Psoas muscle (tissue), 8 donors: ENCODE measurements around the gene CMTR2. TPM values are rescaled to one million over a fixed set of nuclear protein-coding genes. Genes with fewer than 3 reads are reported as not detected.
"Not testable (repeated sequence)": the region's sequence is repeated elsewhere in the genome, so short reads cannot be mapped to it uniquely, and the experiment has no call there.

ENCODE experiments used
- ATAC-seq, 4 donors: fragments of 200-7000 bp; cut with Tn5 transposase; one replicate each; pipeline ENCODE4 v1.9.1; 2020; ENCODE audit warnings: moderate library complexity in 3 of 4, mild to moderate bottlenecking in 2 of 4
- DNase-seq, 2 donors: peaks; one replicate each; pipeline ENCODE4 v3.0.0-alpha.2; 2020
- H3K27ac ChIP-seq: fragments of 200-600 bp; one replicate; pipeline ENCODE4 v1.8.0; 2022
- H3K27me3 ChIP-seq, 3 donors: fragments of 200-600 bp in 1 of 3; one replicate each; pipeline versions ENCODE4 v1.6.1 to v1.8.0; 2013 to 2022; ENCODE audit warnings: low read length in 2 of 3, mild to moderate bottlenecking in 2 of 3, moderate library complexity in 1 of 3; ENCODE audit not compliant: insufficient read depth in 3 of 3
- H3K36me3 ChIP-seq, 2 donors: fragments of 200-600 bp in 1 of 2; one replicate each; pipeline versions ENCODE4 v1.6.1 to v1.8.0; 2013 to 2022; ENCODE audit warnings: low read depth in 1 of 2, mild to moderate bottlenecking in 1 of 2, moderate library complexity in 1 of 2; ENCODE audit not compliant: insufficient read depth in 1 of 2
- H3K4me1 ChIP-seq: fragments of 200-600 bp; one replicate; pipeline ENCODE4 v1.8.0; 2022
- H3K4me3 ChIP-seq: fragments of 200-600 bp; one replicate; pipeline ENCODE4 v1.8.0; 2022; ENCODE audit warnings: mild to moderate bottlenecking
- H3K9me3 ChIP-seq: fragments of 200-600 bp; one replicate; pipeline ENCODE4 v1.8.0; 2022
- WGBS, 3 donors: extraction: QIAGEN DNeasy Blood & Tissue Kit; methylation state at CpG; one replicate each; pipeline versions ENCODE4 v1.1.6 to v1.1.7; 2013; 5-methylcytosine and 5-hydroxymethylcytosine counted together
- intact Hi-C, 2 donors: fragments of 100-400 bp; cut with DNase I; formaldehyde crosslinking; loops; one replicate each; pipeline versions ENCODE4 v1.11.0 to v1.14.2; 2022
- polyA plus RNA-seq, 3 donors: library from polyadenylated mRNA; stranded (reverse); fragments of 200-250 nt; gene quantifications; one replicate each; pipeline ENCODE4 v1.2.3, GENCODE V29; 2013
- total RNA-seq, 4 donors: library from RNA; stranded (reverse); fragmentation: NEBNext Ultra II Directional in 2 of 4; extraction: Animal tissue kit (Norgen Biotek cat#: 25700) in 2 of 4; gene quantifications; one replicate each; pipeline versions ENCODE4 v1.2.1 to v1.2.4, GENCODE V29; 2021 to 2023
- TF ChIP-seq, protein P1 (sequence below): fragments of 200-600 bp; IDR thresholded peaks from one replicate; pipeline ENCODE4 v1.8.0; 2022; ENCODE audit warnings: antibody characterized with exemption
- donor health status: healthy with polysubstance abuse.
- donor health status: DM: no; HTN: no; CAD: no; lungs with moderate emphysema.
- donor health status: Bipolar disorder and iron deficiency.
- donor health status: healthy.
- donor health status: DM: yes; HTN: yes; CAD: no.
- donor health status: DM: no; HTN: no; CAD: no.
- donor health status: DM: no; HTN: no; CAD: no.
- donor health status: DM: yes; HTN: yes; CAD: no.

CMTR2 gene
- total and polyA plus RNA-seq, 7 donors: 4.3 to 15.8 (median 9.2) TPM

DNA sequence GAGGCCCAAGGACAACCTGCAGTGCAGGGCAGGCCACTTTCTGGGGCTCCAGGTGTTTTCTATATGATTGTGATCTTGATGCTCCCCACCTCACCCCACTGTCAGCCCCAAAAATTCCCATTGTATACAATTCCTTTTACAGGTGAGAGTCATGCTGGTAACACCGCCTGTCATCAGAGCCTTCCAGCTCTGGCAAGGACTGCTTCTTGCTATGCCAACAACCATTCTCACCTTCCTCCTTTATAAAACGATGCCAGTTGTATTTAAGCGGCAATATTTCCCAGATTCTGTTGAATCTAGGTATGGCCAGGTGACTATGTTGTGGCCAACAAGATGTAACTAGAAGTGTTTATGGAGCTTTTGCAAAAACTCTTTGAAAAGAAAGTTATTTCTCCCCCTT lies 38.9 kb upstream of the CMTR2 start:
- Histone ChIP-seq H3K27ac (no peak overlapping the region), H3K27me3 (no peaks in the 10 kb centered on the region), H3K36me3 (no peaks in the 10 kb centered on the region), H3K9me3 (no peaks in the 10 kb centered on the region), H3K4me1 (no peaks in the 10 kb centered on the region), H3K4me3 (no peak overlapping the region)
- DNase-seq: no peak
- intact Hi-C loops: no loop called here
- 81 to 90% (median 87%) methylated on average over 3 of the region's 3 CpGs for WGBS, 3 donors
- TF ChIP-seq, protein P1, sequence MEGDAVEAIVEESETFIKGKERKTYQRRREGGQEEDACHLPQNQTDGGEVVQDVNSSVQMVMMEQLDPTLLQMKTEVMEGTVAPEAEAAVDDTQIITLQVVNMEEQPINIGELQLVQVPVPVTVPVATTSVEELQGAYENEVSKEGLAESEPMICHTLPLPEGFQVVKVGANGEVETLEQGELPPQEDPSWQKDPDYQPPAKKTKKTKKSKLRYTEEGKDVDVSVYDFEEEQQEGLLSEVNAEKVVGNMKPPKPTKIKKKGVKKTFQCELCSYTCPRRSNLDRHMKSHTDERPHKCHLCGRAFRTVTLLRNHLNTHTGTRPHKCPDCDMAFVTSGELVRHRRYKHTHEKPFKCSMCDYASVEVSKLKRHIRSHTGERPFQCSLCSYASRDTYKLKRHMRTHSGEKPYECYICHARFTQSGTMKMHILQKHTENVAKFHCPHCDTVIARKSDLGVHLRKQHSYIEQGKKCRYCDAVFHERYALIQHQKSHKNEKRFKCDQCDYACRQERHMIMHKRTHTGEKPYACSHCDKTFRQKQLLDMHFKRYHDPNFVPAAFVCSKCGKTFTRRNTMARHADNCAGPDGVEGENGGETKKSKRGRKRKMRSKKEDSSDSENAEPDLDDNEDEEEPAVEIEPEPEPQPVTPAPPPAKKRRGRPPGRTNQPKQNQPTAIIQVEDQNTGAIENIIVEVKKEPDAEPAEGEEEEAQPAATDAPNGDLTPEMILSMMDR: no peak
- no peak for ATAC-seq

- no peak for DNase-seq
- no peaks in the 10 kb centered on the region for H3K27me3 ChIP-seq
- H3K9me3 ChIP-seq: no peaks in the 10 kb centered on the region
- TF ChIP-seq, protein P1: no peak
- ATAC-seq: no peak
- intact Hi-C loops: no loop called here
- no peaks in the 10 kb centered on the region for H3K36me3 ChIP-seq
- no peaks in the 10 kb centered on the region for H3K4me1 ChIP-seq
- H3K27ac ChIP-seq: no peak overlapping the region
- no peak overlapping the region for H3K4me3 ChIP-seq
Measured at GRCh38 chr16:71327720-71328119, 38.5 kb upstream of the CMTR2 start.

DNA sequence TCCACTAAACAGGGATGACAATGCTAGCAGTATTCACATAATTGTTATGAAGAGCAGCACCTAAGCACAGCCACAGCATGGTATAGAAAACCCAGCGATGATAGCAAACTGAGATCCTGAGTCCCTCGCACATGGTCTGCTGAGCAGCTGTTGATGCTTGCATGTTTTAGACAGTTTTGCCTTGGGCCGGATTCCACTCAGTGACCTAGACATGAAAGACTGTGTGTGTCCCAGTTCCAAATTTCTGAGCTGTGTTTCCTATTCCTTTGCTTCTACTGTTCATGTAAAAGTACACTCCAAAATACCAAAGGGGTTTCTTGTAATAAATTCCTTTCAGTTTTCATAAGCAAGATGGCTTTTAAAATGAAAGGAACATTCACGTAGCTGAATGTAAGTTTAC lies 30.8 kb upstream of the CMTR2 start:
- intact Hi-C loops: no loop called here

GRCh38 chr16:71315269-71315668 lies 26.1 kb upstream of the CMTR2 start:
- no peak for DNase-seq
- no peak for ATAC-seq
- 18 to 25% (median 24%) methylated on average over 3 of the region's 3 CpGs for WGBS, 3 donors
- H3K36me3 ChIP-seq: no peaks in the 10 kb centered on the region
- no peak overlapping the region for H3K27ac ChIP-seq
- H3K27me3 ChIP-seq: peaks cover 0 to 13% (median 0%) of the 10 kb centered on the region in 3 donors
- no peak overlapping the region for H3K4me3 ChIP-seq
- intact Hi-C loops: no loop called here
- H3K9me3 ChIP-seq: no peaks in the 10 kb centered on the region
- no peaks in the 10 kb centered on the region for H3K4me1 ChIP-seq
- TF ChIP-seq, protein P1: no peak

More for the DNA sequence above, 30.8 kb upstream of the CMTR2 start:
- Histone ChIP-seq H3K4me1 (no peaks in the 10 kb centered on the region), H3K27me3 (no peaks in the 10 kb centered on the region), H3K27ac (no peak overlapping the region), H3K36me3 (no peaks in the 10 kb centered on the region), H3K9me3 (no peaks in the 10 kb centered on the region), H3K4me3 (no peak overlapping the region)
- TF ChIP-seq, protein P1: no peak
- WGBS, 3 donors: 55 to 75% (median 68%) methylated on average over 4 of the region's 4 CpGs
- ATAC-seq: no peak
- DNase-seq: no peak

DNA sequence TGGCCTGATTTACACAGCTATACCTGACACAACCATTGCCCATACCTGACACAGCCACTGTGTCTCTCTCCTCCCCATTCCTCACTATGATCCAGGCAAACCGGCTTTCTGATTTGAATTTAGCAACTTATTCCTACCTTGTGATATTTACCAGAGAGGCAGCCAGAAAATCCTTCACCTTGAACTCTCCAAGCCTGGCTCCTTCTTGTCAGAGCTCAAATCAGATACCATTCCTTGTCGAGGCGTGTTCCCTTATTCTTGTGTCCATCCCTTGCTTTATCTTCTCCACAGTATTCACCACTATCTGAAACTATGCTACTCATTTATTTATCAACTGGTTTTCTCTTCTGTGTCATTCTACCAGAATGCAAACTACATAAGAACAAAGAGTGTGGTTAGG lies 24.4 kb upstream of the CMTR2 start:
- H3K4me1 ChIP-seq, H3K27ac ChIP-seq, DNase-seq, ATAC-seq, H3K36me3 ChIP-seq, H3K4me3 ChIP-seq, intact Hi-C loops, H3K9me3 ChIP-seq: not testable (repeated sequence)
- peaks cover 0 to 17% (median 0%) of the 10 kb centered on the region in 3 donors for H3K27me3 ChIP-seq
- 63 to 73% (median 67%) methylated on average over 3 of the region's 3 CpGs for WGBS, 3 donors
